MCF 10A (cell line): ENCODE results near the gene SMARCD1. TPM values are rescaled to one million over a fixed set of nuclear protein-coding genes. Genes with fewer than 3 reads are reported as not detected.

Experiments used
- BruUV-seq: library from RNA; stranded (reverse); fragments of 400-500 nt; replicated peaks from 2 replicates; lab custom pipeline; 2021; lab: Mats Ljungman, UMichigan
- CTCF ChIA-PET: fragments of 300-600 bp; sonication (Branson Sonifier 250); formaldehyde crosslinking; extraction: SDS; loops from one replicate; lab custom pipeline; 2021; ENCODE audit warnings: antibody characterized with exemption, inconsistent platforms; lab: Yijun Ruan, JAX
- POLR2A ChIA-PET: fragments of 300-600, 350-650 bp; sonication (Branson Sonifier 250); formaldehyde crosslinking; extraction: SDS; loops from one replicate; lab custom pipeline; 2020; ENCODE audit warnings: antibody characterized with exemption, inconsistent platforms; lab: Yijun Ruan, JAX
- DNase-seq: peaks from one replicate; pipeline ENCODE4 v3.0.0-alpha.2; 2018; ENCODE audit not compliant: unreplicated experiment
- H3K27ac Mint-ChIP-seq: one replicate; pipeline ENCODE4 v1.8.0; 2022; ENCODE audit warnings: mild to moderate bottlenecking, low read depth, mixed read lengths; ENCODE audit not compliant: unreplicated experiment
- H3K27me3 Mint-ChIP-seq: one replicate; pipeline ENCODE4 v1.8.0; 2022; ENCODE audit warnings: mixed read lengths; ENCODE audit not compliant: insufficient read depth, unreplicated experiment
- H3K36me3 Mint-ChIP-seq: one replicate; pipeline ENCODE4 v1.8.0; 2022; ENCODE audit warnings: mild to moderate bottlenecking, moderate library complexity, mixed read lengths; ENCODE audit not compliant: insufficient read depth, unreplicated experiment
- H3K4me1 Mint-ChIP-seq: one replicate; pipeline ENCODE4 v1.8.0; 2022; ENCODE audit warnings: mixed read lengths; ENCODE audit not compliant: insufficient read depth, unreplicated experiment
- H3K4me3 Mint-ChIP-seq: one replicate; pipeline ENCODE4 v1.8.0; 2022; ENCODE audit warnings: mild to moderate bottlenecking, moderate library complexity, mixed read lengths; ENCODE audit not compliant: unreplicated experiment
- H3K9me3 Mint-ChIP-seq: one replicate; pipeline ENCODE4 v1.8.0; 2022; ENCODE audit warnings: mixed read lengths; ENCODE audit not compliant: unreplicated experiment
- intact Hi-C: fragments of 100-400 bp; cut with micrococcal nuclease; formaldehyde crosslinking; loops from 2 replicates; pipeline ENCODE4 v1.14.1; 2022
- total RNA-seq: library from RNA; stranded (reverse); gene quantifications from 2 replicates; pipeline ENCODE4 v1.2.3, GENCODE V29; 2022
- TF ChIP-seq, protein P1 (sequence below): fragments of 200-600 bp; IDR thresholded peaks from one replicate; pipeline ENCODE4 v1.8.0; 2022; ENCODE audit warnings: antibody characterized with exemption, mild to moderate bottlenecking; ENCODE audit not compliant: unreplicated experiment

Gene SMARCD1
- total RNA-seq, 1 experiment from 2014 or later = 58.7 TPM

DNA sequence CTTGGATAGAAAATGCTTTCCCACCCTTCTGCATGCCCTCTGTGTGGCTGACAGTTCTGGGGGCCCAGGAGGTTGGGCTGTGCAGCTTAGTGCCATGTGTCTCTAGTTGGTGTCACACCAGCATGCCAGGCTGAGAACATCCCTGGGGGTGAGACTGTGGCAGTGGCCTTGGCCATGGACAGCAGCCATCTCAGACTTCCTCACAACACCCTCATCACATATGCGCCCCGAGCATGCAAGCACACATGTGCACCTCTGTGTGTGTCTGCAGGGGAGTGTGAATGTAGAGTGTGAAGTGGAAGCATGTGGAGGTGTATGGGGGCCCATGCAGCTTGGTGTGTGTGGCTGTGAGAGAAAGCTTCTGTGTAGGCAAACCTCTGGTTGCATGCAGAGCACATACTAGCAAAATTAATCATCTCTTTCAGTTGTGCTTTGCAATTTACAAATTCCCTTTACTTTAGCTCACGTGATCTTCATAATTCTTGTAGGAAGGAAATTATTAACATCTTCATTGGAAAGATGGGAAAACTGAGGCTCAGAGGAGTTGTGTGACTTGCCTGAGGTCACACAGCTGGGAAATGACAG is 19.3 kb upstream of the SMARCD1 start:
- Mint-ChIP-seq H3K27ac (no peak overlapping the region), H3K4me3 (no peak overlapping the region), H3K36me3 (no peaks in the 10 kb centered on the region), H3K4me1 (peaks cover 14% of the 10 kb centered on the region), H3K9me3 (no peaks in the 10 kb centered on the region), H3K27me3 (no peaks in the 10 kb centered on the region)
- intact Hi-C loops = no loop called here
- no TSS peak for BruUV-seq
- DNase-seq = no peak
- POLR2A ChIA-PET = interaction anchor here (1.3 kb wide), 1 partner anchor 167 kb away, joined by 3 read pairs; no protein-coding TSS in a partner anchor
- TF ChIP-seq, protein P1, sequence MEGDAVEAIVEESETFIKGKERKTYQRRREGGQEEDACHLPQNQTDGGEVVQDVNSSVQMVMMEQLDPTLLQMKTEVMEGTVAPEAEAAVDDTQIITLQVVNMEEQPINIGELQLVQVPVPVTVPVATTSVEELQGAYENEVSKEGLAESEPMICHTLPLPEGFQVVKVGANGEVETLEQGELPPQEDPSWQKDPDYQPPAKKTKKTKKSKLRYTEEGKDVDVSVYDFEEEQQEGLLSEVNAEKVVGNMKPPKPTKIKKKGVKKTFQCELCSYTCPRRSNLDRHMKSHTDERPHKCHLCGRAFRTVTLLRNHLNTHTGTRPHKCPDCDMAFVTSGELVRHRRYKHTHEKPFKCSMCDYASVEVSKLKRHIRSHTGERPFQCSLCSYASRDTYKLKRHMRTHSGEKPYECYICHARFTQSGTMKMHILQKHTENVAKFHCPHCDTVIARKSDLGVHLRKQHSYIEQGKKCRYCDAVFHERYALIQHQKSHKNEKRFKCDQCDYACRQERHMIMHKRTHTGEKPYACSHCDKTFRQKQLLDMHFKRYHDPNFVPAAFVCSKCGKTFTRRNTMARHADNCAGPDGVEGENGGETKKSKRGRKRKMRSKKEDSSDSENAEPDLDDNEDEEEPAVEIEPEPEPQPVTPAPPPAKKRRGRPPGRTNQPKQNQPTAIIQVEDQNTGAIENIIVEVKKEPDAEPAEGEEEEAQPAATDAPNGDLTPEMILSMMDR = no peak
- CTCF ChIA-PET = interaction anchor here (0.6 to 11.8 kb wide), 8 partner anchors 9 to 199 kb away, joined by 3 to 241 read pairs (median 7); partner anchors contain the start of gene AQP6

DNA sequence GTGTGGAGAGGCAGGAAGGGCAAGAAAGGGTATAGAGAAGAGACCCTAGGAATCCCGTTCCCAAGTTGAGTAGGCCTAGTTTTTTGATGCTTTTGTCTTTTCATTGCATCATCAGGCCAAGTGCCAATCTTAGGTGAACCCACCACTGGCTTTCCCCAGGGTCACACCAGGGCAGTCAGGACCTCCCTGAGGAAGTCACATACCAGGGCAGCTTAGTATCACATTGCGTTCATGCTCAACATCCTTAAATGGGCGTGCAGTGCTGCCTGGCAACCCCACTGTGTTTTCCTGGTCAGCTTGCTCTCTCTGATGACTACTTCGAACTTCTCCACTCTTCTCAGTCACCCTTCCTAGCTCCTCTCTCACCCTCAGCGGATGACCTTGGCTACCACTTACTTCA is 18.7 kb upstream of the SMARCD1 start:
- TF ChIP-seq, protein P1 = no peak
- H3K36me3 Mint-ChIP-seq = no peaks in the 10 kb centered on the region
- POLR2A ChIA-PET = interaction anchor here (1.3 kb wide), 1 partner anchor 168 kb away, joined by 3 read pairs; no protein-coding TSS in a partner anchor
- BruUV-seq = no TSS peak
- H3K4me1 Mint-ChIP-seq = peaks cover 14% of the 10 kb centered on the region
- no peaks in the 10 kb centered on the region for H3K9me3 Mint-ChIP-seq
- intact Hi-C loops = no loop called here
- CTCF ChIA-PET = interaction anchor here (0.6 to 11.8 kb wide), 9 partner anchors 8 to 199 kb away, joined by 3 to 241 read pairs (median 6); partner anchors contain the start of gene AQP6
- DNase-seq = no peak
- H3K27me3 Mint-ChIP-seq = no peaks in the 10 kb centered on the region
- H3K27ac Mint-ChIP-seq = no peak overlapping the region
- H3K4me3 Mint-ChIP-seq = no peak overlapping the region

- no peak overlapping the region for H3K27ac Mint-ChIP-seq
- ChIA-PET POLR2A (interaction anchor here (0.9 to 2.1 kb wide), 3 partner anchors 44 to 102 kb away, joined by 3 to 7 read pairs (median 3); no protein-coding TSS in a partner anchor), CTCF (interaction anchor here (0.5 to 11.8 kb wide), 16 partner anchors 8 to 273 kb away, joined by 3 to 241 read pairs (median 6); partner anchors contain the start of gene AQP6)
- TF ChIP-seq, protein P1 = no peak
- DNase-seq = no peak
- H3K36me3 Mint-ChIP-seq = no peaks in the 10 kb centered on the region
- peaks cover 10% of the 10 kb centered on the region for H3K4me1 Mint-ChIP-seq
- H3K4me3 Mint-ChIP-seq = no peak overlapping the region
- intact Hi-C loops = no loop called here
- no TSS peak for BruUV-seq
- no peaks in the 10 kb centered on the region for H3K27me3 Mint-ChIP-seq
- H3K9me3 Mint-ChIP-seq = no peaks in the 10 kb centered on the region
Observed at GRCh38 chr12:50069069-50069468, 16.1 kb upstream of the SMARCD1 start.

DNA sequence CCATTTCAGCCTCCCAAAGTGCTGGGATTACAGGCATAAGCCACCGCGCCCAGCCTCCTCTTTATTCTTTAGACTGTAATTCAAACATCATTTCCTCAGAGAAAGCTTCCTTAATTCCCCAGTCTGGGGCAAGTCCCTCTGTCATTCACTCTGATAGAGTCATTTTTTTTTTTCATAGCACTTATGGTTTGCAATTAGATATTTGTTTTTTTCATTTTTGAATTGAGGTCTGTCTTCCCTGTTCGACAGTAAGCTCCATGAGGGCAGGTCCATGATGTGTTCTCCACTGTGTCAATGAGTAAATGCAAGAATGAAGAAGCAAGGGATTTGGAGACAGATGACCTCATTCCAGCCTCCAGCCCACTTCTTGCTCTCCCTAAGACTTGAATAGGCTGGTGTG is 15.6 kb upstream of the SMARCD1 start:
- TF ChIP-seq, protein P1 = no peak
- CTCF ChIA-PET = interaction anchor here (0.5 to 11.8 kb wide), 27 partner anchors 8 to 366 kb away, joined by 3 to 241 read pairs (median 4); partner anchors contain the start of genes AQP6 and SMARCD1
- Mint-ChIP-seq H3K9me3 (no peaks in the 10 kb centered on the region), H3K27me3 (no peaks in the 10 kb centered on the region), H3K27ac (no peak overlapping the region), H3K36me3 (no peaks in the 10 kb centered on the region), H3K4me1 (peaks cover 10% of the 10 kb centered on the region), H3K4me3 (no peak overlapping the region)
- POLR2A ChIA-PET = interaction anchor here (0.7 to 2.1 kb wide), 5 partner anchors 10 to 1390 kb away, joined by 3 to 7 read pairs (median 4); no protein-coding TSS in a partner anchor
- DNase-seq = no peak
- BruUV-seq = no TSS peak
- intact Hi-C loops = no loop called here
